BE2C (cell line): Measurements from ENCODE around the gene ZNF785.

Experiments used
- DNase-seq: peaks from one replicate; pipeline ENCODE4 v3.0.0-alpha.2; 2020
- H3K27me3 ChIP-seq: fragments of 250-450 bp; sonication (Bioruptor Pico); 2 replicates; pipeline ENCODE4 v1.5.1; 2020; ENCODE audit warnings: mild to moderate bottlenecking
- H3K36me3 ChIP-seq: fragments of 250-450 bp; sonication (Bioruptor Pico); 2 replicates; pipeline ENCODE4 v1.5.1; 2020; ENCODE audit warnings: mild to moderate bottlenecking
- H3K4me1 ChIP-seq: fragments of 250-450 bp; sonication (Bioruptor Pico); 2 replicates; pipeline ENCODE4 v1.5.1; 2020
- H3K4me3 ChIP-seq: 2 replicates; pipeline ENCODE4 v1.5.1; 2011; ENCODE audit warnings: low read depth, low read length
- H3K9me3 ChIP-seq: fragments of 250-450 bp; sonication (Bioruptor Pico); 2 replicates; pipeline ENCODE4 v1.5.1; 2020
- TF ChIP-seq, protein P1 (sequence below): IDR thresholded peaks from 2 replicates; pipeline ENCODE4 v1.5.1; 2012; ENCODE audit warnings: mild to moderate bottlenecking, low read depth, low read length

ZNF785 gene

GRCh38 chr16:30615358-30616091 lies 30.0 kb upstream of the ZNF785 start:
- H3K9me3 ChIP-seq = no peaks in the 10 kb centered on the region
- no peak overlapping the region for H3K4me3 ChIP-seq
- H3K36me3 ChIP-seq = no peaks in the 10 kb centered on the region
- TF ChIP-seq, protein P1, sequence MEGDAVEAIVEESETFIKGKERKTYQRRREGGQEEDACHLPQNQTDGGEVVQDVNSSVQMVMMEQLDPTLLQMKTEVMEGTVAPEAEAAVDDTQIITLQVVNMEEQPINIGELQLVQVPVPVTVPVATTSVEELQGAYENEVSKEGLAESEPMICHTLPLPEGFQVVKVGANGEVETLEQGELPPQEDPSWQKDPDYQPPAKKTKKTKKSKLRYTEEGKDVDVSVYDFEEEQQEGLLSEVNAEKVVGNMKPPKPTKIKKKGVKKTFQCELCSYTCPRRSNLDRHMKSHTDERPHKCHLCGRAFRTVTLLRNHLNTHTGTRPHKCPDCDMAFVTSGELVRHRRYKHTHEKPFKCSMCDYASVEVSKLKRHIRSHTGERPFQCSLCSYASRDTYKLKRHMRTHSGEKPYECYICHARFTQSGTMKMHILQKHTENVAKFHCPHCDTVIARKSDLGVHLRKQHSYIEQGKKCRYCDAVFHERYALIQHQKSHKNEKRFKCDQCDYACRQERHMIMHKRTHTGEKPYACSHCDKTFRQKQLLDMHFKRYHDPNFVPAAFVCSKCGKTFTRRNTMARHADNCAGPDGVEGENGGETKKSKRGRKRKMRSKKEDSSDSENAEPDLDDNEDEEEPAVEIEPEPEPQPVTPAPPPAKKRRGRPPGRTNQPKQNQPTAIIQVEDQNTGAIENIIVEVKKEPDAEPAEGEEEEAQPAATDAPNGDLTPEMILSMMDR = peak; percentile 85
- DNase-seq = peak; percentile 85
- no peaks in the 10 kb centered on the region for H3K27me3 ChIP-seq
- H3K4me1 ChIP-seq = peaks cover 7% of the 10 kb centered on the region

GRCh38 chr16:30609926-30610839 lies 24.7 kb upstream of the ZNF785 start, which contains the start of gene ZNF689:
Gene ZNF689, minus strand, starts transcription at chr16:30610389. Its CDS starts 348 bp downstream, at chr16:30610041.
- H3K36me3 ChIP-seq = peaks cover 20% of the 10 kb centered on the region
- no peaks in the 10 kb centered on the region for H3K27me3 ChIP-seq
- H3K9me3 ChIP-seq = no peaks in the 10 kb centered on the region
- DNase-seq = peak; percentile 94
- TF ChIP-seq, protein P1 = no peak
- peaks cover 1% of the 10 kb centered on the region for H3K4me1 ChIP-seq
- H3K4me3 ChIP-seq = peak within 1 kb of the TSS; percentile 93

DNA sequence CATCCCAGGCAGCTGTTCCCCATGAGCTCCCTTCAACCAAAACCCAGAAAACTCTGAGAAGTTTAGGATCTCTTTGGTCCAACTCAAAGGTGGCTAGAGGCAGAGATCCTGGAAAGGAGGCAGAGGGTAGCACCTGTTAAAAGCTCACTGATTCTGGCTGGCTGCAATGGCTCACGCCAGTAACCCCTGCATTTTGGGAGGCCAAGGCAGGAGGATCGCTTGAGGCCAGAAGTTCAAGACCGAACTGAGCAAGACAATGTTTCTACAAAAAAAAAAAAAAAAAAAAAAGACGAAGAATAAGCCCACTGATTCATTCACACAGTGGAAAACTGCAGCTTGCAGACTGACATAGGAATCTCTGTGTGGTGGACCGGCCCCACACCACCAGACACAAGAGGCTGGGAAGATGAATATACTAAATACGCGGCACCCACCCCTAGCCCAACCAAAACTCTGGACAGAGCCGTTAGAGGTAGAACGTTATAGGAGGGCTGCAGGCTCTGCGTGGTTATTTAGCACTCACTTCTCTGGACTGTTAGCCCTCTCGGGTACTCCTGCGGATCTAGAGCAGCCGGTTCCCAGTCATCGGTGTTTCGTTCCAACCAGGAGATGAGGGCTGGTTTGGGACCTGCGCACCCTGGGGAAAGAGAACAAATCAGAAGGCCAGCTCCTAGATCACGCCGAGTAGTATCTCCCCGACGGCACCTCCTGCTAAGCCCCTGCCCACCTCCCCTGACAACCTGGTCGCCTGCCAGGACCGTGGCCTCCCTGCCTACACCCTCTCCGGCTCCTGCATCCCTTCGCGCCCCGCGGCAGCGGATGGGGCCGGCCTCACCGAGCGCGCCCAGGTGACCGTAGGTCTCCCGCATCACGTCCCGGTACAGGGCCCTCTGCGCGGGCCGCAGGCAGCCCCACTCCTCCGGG lies 23.8 kb upstream of the ZNF785 start:
- no peaks in the 10 kb centered on the region for H3K9me3 ChIP-seq
- H3K36me3 ChIP-seq = peaks cover 29% of the 10 kb centered on the region
- no peaks in the 10 kb centered on the region for H3K27me3 ChIP-seq
- peak overlapping the region; percentile 93 for H3K4me3 ChIP-seq
- H3K4me1 ChIP-seq = no peaks in the 10 kb centered on the region
- TF ChIP-seq, protein P1 = no peak
- peak; percentile 65 for DNase-seq

- TF ChIP-seq, protein P1 = no peak
- no peak for DNase-seq
- Histone ChIP-seq H3K27me3 (no peaks in the 10 kb centered on the region), H3K4me3 (no peak overlapping the region), H3K9me3 (no peaks in the 10 kb centered on the region), H3K36me3 (peaks cover 38% of the 10 kb centered on the region), H3K4me1 (no peaks in the 10 kb centered on the region)
Measured at GRCh38 chr16:30606004-30606403, 20.5 kb upstream of the ZNF785 start.

DNA sequence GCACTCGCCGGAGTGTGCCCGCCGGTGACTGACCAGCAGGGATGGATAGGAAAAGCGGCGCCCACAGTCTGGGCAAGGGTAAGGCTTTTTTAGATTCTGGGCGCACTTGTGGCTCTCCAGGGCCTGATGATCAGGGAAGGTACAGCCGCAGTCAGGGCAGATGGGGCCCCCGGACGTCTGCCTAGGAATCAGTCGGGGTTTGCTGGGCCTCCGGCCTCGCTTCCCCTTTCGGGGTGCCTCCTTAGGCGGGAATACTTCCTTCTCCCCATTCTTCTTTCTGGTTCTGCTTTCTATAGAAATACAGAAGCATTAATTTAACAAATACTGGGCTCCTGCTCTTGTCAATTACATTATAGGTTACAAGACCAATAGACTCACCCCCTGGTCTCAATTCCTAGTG lies 19.7 kb upstream of the ZNF785 start:
- Histone ChIP-seq H3K27me3 (no peaks in the 10 kb centered on the region), H3K4me1 (no peaks in the 10 kb centered on the region), H3K36me3 (peaks cover 38% of the 10 kb centered on the region), H3K9me3 (no peaks in the 10 kb centered on the region), H3K4me3 (no peak overlapping the region)
- DNase-seq = no peak
- TF ChIP-seq, protein P1 = no peak
